Activated CD8-positive, alpha-beta memory T cell treated with anti-CD3 and anti-CD28 coated beads for 24 hours (primary cell): ENCODE results near the gene ARPP21.
"Not testable (repeated sequence)": the region's sequence is repeated elsewhere in the genome, so short reads cannot be mapped to it uniquely, and the experiment has no call there.

Experiments used
- DNase-seq: peaks from one replicate; pipeline ENCODE4 v3.0.0-alpha.2; 2020

Gene ARPP21

DNA sequence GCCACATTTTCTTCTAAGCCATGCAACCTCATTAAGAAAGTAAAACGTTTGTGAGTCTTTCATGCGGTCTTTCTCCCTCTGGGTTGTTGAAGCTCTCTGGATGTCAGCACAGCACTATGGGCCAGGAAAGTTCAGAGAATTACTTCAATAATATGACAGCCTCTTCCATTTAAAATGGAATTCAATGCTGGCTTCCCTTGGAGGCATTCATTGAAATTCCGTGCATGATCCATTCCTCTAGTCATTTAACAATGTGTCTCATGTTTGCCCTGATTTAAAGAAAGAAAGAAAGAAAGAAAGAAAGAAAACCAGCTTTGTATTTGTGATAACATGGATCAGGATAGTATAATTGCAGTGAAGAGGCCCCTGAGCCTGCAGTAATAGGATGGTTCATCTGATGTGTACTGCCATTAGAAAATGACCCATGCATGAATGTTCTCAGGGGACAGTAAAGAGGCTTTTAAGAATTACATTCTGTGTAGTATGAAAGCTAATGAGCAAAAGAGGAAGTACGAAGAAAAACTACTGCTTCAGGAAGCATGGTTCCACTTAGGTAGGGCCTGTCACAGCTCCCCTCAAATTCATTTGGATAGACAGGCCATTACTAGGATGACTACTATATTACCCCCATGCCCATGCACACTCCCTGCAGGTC lies 146.0 kb downstream of the ARPP21 start:
- no peak for DNase-seq

DNA sequence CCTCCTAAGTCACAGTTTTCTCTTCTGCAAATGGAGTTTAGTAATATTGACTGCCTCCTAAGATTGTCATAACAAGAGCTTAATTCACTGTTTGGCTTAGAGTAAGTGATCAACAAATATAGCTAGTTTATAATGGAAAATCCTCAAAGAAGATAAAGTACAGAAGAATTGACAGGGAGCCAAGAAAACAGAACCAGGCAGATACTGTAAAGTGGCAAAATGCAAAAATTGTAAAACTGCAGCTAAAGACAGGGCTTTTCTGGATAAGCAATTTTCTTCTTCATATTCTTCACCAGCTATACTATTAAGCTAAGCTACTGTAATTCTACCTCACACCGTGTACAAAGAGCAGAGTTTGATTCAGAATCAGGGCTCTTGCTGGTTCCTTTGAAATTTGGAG lies 148.6 kb downstream of the ARPP21 start:
- DNase-seq: no peak

DNA sequence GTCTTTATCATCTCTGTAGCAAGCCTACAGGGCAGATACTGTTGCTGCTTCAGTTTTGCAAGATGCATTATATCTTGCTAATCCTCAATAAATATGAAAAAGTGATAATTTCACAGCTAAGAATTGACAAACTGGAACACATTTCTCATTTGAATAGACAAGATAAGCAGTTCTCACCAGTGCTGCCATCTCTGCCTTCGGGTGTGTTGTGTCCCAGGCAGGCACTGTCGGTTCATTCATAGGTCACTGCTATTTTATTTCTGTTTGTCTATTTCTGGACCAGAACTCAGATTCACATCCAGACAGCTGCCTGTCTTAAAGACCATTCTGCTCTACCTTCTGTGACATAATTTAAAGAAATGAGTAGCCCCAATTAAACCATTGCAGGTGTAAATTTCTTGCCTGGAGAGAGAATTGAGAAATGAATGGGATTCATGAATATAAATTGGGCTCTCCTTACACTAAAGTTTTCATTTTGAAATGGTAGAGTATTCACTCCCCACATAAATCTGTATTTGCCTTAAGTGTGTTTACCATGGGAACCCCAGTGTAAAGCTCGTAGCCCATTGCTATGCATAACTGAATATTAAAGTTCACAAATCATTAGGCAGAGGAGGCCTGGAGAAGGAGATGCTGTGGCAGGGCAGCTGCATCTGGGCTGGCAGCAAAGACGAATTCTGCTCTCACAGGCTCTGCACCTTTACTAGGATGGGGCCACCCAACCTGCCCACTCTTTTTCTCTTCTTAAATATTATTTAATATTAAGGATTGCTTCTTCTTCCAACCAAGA lies 149.9 kb downstream of the ARPP21 start:
- DNase-seq: no peak

DNA sequence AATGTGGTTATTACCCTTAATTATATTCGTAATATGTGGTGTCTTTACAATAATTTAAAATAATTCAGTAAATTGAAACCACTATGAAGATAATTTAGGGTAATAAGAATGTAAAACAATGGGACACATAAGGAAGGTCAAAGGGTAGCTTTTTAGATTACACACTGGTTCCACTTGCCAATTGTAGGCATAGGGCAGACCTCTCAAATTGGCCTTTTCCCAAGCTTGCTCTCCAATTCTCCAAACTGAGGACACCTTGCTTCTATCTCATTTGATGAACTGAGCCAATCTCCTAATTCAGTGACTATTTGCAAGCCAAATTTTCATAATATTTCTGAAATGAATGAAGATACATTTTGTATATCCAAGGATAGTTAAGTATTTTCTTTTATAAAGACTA lies 151.4 kb downstream of the ARPP21 start:
- DNase-seq: no peak

DNA sequence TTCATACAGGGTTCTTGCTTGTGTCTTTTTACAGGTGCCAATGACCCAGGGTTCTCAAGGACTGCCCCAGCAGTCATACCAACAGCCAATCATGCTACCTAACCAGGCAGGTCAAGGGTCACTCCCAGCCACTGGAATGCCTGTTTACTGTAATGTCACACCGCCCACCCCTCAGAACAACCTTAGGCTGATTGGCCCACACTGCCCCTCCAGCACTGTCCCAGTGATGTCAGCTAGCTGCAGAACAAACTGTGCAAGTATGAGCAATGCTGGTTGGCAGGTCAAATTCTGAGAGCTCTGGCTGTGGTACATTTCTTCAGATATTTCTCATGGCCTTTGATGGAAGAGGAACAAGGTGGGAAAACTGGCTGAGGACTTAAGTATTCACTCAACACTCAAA lies 154.3 kb downstream of the ARPP21 start:
- no peak for DNase-seq

DNA sequence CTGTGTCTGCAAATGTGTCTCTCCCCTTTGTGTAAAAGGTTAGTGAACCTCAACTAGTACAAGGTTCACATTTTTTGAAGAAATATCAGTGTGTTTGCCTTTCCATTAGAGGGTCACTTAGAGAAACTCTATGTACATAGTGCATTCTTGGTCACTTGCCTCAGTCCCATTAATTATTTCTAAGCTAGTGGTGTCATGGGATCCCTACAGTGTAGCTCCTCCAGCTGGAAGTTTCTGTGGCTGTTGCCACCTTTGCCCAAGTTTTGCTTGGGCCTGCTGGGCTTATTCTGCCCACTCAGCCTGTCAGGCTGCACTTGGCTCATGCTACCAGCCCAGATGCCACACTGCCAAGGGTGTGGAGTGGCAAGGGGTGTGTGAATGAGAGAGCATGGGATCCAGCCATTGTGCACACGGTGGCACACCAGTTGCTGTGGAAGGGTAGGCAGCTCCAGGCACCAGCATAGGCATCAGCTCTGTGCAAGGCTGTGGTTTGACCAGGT lies 161.7 kb downstream of the ARPP21 start:
- no peak for DNase-seq

DNA sequence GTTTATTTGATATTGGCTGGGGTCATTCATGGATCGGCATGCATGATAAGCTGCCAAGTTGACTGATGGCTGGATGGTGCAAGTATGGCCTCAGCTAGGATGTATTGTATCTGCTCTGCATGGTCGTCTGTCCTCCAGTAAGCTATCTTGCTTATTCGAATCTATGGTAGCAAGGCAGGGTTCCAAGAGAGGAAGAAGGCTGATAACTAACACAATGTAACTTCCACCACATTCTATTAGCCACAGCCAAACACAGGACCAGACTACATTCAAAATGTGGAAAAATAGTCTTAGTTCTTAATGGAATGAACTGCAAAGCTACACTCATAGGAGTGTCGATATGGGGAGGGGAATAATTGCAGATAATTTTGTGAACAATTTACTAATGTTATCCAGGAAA lies 175.2 kb downstream of the ARPP21 start:
- DNase-seq: no peak

DNA sequence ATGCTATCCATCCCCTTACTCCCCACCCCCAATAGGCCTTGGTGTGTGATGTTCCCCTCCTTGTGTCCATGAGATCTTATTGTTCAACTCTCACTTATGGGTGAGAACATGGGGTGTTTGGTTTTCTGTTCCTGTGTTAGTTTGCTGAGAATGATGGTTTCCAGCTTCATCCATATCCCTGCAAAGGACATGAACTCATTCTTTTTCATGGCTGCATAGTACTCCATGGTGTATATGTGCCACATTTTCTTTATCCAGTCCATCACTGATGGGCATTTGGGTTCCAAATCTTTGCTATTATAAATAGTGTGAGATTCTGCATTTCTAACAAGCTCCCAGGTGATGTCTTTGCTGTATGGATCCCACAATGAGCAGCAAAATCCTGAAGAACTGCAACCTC lies 176.5 kb downstream of the ARPP21 start:
- DNase-seq: not testable (repeated sequence)

DNA sequence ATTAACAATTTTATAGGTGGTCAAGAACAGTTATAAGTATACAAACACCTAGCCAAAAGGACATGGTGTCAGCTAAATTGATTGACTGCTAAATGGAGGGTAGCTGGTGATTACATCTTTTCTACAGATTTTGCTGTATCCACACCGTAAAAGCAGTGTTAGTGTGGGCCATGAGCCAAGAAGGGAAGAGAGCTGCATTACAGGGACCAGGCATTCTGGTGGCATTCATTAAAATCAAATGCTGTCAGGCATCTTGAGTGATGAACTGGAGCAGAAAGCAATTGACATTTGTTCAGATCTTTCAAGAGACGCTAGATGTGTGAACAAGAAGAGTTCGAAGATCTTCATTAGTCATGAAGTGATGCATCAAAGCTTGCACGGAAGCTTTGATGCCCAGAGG lies 177.9 kb downstream of the ARPP21 start:
- no peak for DNase-seq

DNA sequence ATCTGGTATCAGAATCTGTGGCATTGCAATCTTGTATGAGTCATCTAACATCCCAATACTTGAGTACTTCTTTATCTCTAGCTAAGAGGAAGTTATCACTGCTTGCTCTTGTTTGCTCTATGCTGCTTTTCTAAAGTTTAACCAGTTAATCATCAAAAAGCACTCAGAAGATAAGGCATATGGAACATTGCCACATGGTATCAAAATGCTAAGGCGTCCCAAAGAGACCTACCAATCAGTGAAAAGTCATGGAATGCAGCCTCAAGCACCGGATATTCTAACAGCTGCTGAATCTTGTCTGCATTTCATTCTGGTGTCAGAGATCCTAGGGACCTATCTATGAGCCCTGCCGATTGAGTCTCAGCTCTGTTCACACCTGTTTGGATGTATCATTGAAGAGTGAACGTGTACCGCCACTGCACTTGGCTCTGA lies 192.8 kb downstream of the ARPP21 start:
- DNase-seq: no peak
